HL-60 (cell line): ENCODE results near the gene CERS5.

Experiments
- CTCF ChIP-seq: IDR thresholded peaks from one replicate; pipeline ENCODE4 v1.5.1; 2011; ENCODE audit warnings: low read length, control low read depth, inconsistent platforms; ENCODE audit not compliant: insufficient read depth
- POLR2AphosphoS5 ChIP-seq: IDR thresholded peaks from 2 replicates; pipeline ENCODE4 v1.6.1; 2012; ENCODE audit warnings: low read depth
- REST ChIP-seq: IDR thresholded peaks from 2 replicates; pipeline ENCODE4 v1.6.1; 2012; ENCODE audit warnings: low read depth; ENCODE audit not compliant: insufficient replicate concordance

GRCh38 chr12:50174971-50175715 lies 8.0 kb upstream of the CERS5 start:
- TF ChIP-seq POLR2AphosphoS5 = no peak
- no peak for TF ChIP-seq CTCF
- TF ChIP-seq REST = no peak
